ENCODE results near the gene LRRIQ4.

DNA sequence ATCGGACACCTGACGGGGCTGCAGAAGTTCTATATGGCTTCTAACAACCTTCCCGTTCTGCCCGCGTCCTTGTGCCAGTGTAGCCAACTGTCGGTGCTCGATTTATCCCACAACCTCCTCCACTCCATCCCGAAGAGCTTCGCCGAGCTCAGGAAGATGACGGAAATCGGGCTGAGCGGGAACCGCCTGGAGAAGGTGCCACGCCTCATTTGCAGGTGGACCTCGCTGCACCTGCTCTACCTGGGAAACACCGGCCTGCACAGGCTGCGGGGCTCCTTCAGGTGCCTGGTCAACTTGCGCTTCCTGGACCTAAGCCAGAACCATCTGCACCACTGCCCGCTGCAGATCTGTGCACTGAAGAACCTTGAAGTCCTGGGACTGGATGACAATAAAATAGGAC, 9.9 kb downstream of the LRRIQ4 start:
- no peak for TF ChIP-seq CTCF (IDR thresholded peaks at IDR 0.05; ENCODE audit: low read depth, low read length)
- no peak for TF ChIP-seq POLR2A (IDR thresholded peaks at IDR 0.05; ENCODE audit: extremely low read depth, insufficient read length)
- no peak for TF ChIP-seq MAX (IDR thresholded peaks at IDR 0.05; ENCODE audit: low read depth, low read length)
